Measurements from ENCODE around the gene TAB2.

Gene TAB2

GRCh38 chr6:149410557-149410956 is 93.0 kb downstream of the TAB2 start:
- Mint-ChIP-seq H3K27me3 (ENCODE audit: low read depth) (no peaks in the 10 kb centered on the region), H3K36me3 (ENCODE audit: low read depth) (peaks cover 49% of the 10 kb centered on the region), H3K9me3 (peaks cover 8% of the 10 kb centered on the region), H3K4me3 (no peak overlapping the region), H3K4me1 (peaks cover 4% of the 10 kb centered on the region), H3K27ac (no peak overlapping the region)
- TF ChIP-seq CTCF (IDR thresholded peaks at IDR 0.05; ENCODE audit: unreplicated experiment in 3 of 3): no peak

- peaks cover 18% of the 10 kb centered on the region for H3K9me3 Mint-ChIP-seq
- peaks cover 4% of the 10 kb centered on the region for H3K4me1 Mint-ChIP-seq
- peaks cover 54% of the 10 kb centered on the region for H3K36me3 Mint-ChIP-seq (ENCODE audit: low read depth)
- no peak overlapping the region for H3K27ac Mint-ChIP-seq
- TF ChIP-seq CTCF (IDR thresholded peaks at IDR 0.05; ENCODE audit: unreplicated experiment in 3 of 3): no peak
- H3K27me3 Mint-ChIP-seq (ENCODE audit: low read depth): no peaks in the 10 kb centered on the region
- H3K4me3 Mint-ChIP-seq: no peak overlapping the region
Observed at GRCh38 chr6:149414009-149414408, 96.5 kb downstream of the TAB2 start.

- Mint-ChIP-seq H3K4me3 (no peak overlapping the region), H3K9me3 (peaks cover 18% of the 10 kb centered on the region)
- no peak for TF ChIP-seq CTCF (IDR thresholded peaks at IDR 0.05; ENCODE audit: unreplicated experiment in 3 of 3)
Observed at GRCh38 chr6:149414821-149415220, 97.3 kb downstream of the TAB2 start.

DNA sequence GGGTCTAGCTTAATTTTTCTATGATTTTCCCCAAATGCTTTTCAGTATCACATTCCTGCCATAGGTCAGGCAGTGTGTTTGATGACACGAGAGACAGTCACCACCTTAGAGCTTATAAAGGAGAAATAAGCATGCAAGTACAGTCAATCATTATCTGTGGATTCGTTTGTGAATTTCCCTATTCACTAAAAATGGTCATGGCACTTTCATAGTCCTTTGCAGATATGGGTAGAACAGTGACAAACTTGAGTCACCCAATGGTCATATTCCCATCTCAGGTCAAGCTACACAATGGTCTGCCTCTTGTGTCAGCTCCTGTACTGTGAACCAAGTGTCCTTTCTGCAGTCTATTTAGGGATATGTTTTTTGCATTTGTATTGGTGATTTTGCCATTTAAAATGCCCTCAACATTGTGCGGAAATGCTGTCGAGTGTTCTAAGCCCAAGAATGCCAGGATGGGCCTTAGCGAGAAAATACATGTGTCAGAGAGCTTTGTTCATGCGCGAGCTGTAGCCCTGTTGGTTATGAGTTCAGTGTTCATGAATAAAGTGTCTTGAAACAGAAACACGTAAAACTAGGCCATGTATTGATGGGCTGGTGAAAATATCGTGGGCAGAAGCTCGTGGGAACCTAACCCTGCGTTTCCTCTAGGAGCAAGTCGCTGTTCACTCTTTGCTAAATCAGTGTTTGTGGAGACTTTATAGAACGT is 102.3 kb downstream of the TAB2 start:
- Mint-ChIP-seq H3K9me3 (peaks cover 15% of the 10 kb centered on the region), H3K4me3 (no peak overlapping the region), H3K4me1 (peaks cover 7% of the 10 kb centered on the region), H3K36me3 (ENCODE audit: low read depth) (peaks cover 18% of the 10 kb centered on the region), H3K27me3 (ENCODE audit: low read depth) (peaks cover 4% of the 10 kb centered on the region), H3K27ac (no peak overlapping the region)
- TF ChIP-seq CTCF (IDR thresholded peaks at IDR 0.05; ENCODE audit: unreplicated experiment in 3 of 3): no peak

More at GRCh38 chr6:149414821-149415220, 97.3 kb downstream of the TAB2 start:
- Mint-ChIP-seq H3K27ac (no peak overlapping the region), H3K4me1 (peaks cover 4% of the 10 kb centered on the region), H3K36me3 (ENCODE audit: low read depth) (peaks cover 51% of the 10 kb centered on the region), H3K27me3 (ENCODE audit: low read depth) (no peaks in the 10 kb centered on the region)

DNA sequence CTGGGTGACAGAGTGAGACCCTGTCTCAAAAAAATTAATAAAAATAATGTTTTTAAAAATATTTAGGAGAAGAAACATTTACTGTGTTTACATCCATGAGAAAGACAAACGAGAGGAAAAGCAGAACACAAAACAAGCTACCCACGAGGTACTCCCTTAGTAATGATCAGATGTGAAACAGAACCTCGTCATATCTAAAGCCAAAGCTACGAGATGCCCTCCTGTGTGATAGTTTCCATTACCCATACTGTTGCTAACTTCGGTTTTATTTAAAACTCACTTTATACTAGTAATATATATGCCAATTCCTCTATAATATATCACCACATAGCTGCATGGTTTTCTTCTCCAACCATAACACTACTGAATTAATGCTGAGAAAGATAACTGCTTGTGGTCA is 103.6 kb downstream of the TAB2 start:
- Mint-ChIP-seq H3K9me3 (peaks cover 5% of the 10 kb centered on the region), H3K27me3 (ENCODE audit: low read depth) (peaks cover 4% of the 10 kb centered on the region), H3K27ac (no peak overlapping the region), H3K4me3 (no peak overlapping the region), H3K4me1 (peaks cover 7% of the 10 kb centered on the region), H3K36me3 (ENCODE audit: low read depth) (peaks cover 6% of the 10 kb centered on the region)
- no peak for TF ChIP-seq CTCF (IDR thresholded peaks at IDR 0.05; ENCODE audit: unreplicated experiment in 3 of 3)

- H3K4me1 Mint-ChIP-seq: peaks cover 8% of the 10 kb centered on the region
- no peak overlapping the region for H3K27ac Mint-ChIP-seq
- no peaks in the 10 kb centered on the region for H3K36me3 Mint-ChIP-seq (ENCODE audit: low read depth)
- peaks cover 5% of the 10 kb centered on the region for H3K27me3 Mint-ChIP-seq (ENCODE audit: low read depth)
- no peak overlapping the region for H3K4me3 Mint-ChIP-seq
- H3K9me3 Mint-ChIP-seq: no peaks in the 10 kb centered on the region
- TF ChIP-seq CTCF (IDR thresholded peaks at IDR 0.05; ENCODE audit: unreplicated experiment in 3 of 3): no peak
Observed at GRCh38 chr6:149422581-149422980, 105.1 kb downstream of the TAB2 start.
